GM18502 (cell line): ENCODE measurements around the gene PRKD2.
"Not testable (repeated sequence)": the region's sequence is repeated elsewhere in the genome, so short reads cannot be mapped to it uniquely, and the experiment has no call there.

Source experiments
- ATAC-seq: cut with Tn5 transposase; IDR thresholded peaks from one replicate; pipeline ENCODE4 v1.9.1; 2021; ENCODE audit warnings: mild to moderate bottlenecking; ENCODE audit not compliant: unreplicated experiment, poor library complexity

The PRKD2 gene

DNA sequence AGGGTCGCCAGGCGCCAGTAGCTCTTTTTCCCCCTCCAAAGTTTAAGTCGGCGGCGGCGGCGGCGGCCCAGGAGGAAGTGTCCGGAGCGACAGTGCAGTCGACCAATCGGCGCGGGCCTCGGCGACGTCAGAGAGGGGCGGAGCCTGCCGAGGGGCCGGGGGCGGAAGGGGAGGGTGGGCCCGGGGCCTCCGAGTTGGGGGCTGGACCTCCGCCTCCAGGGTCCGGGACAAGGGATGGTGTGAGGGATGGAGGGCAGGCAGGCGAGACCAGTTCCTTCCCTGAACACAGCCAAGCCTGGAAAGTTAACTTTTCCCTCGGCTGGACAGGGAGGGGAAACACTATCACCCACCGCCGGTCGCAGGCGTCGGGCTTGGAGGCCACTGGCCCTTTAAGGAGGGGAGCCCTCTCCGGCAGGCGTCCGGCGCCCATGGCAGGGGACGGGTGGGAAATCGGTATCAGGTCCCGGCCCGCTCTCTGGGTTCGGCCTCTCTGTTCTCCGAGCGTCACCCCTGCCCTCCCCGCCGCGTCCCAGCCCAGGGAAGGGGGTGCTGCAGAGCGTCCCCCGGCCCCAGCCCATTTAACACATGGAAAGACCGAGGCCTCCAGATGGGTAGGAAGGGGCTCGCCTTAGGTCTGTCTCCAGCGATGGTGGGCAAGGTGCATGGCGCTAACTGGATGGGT, at the start of gene PRKD2:
Gene PRKD2, minus strand, starts transcription at position 81 of the 682 bp plus-strand sequence. CDS start 744 bp downstream, outside the sequence.
- ATAC-seq = no peak

DNA sequence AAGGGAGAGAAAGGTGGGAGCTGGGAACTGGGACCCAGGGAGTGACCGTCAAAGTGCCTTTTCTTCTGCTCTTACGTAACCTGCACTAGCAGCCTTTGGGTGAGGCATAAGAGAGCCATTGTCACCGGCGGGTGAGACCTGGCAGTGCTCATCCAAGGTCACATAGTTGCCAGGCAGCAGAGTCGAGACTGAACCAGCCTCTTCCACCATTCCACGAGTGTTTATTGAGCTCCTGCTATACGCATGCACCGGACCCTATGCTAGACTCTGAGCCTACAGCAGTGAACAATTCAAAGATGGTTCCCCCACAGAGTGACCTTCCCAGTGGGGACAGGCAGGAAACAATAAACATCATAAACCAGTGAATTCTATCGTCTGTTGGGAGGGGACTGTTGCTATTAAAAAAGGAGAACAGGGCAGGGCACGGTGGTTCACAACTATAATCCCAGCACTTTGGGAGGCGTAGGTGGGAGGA, 47.9 kb upstream of the PRKD2 start:
- no peak for ATAC-seq

DNA sequence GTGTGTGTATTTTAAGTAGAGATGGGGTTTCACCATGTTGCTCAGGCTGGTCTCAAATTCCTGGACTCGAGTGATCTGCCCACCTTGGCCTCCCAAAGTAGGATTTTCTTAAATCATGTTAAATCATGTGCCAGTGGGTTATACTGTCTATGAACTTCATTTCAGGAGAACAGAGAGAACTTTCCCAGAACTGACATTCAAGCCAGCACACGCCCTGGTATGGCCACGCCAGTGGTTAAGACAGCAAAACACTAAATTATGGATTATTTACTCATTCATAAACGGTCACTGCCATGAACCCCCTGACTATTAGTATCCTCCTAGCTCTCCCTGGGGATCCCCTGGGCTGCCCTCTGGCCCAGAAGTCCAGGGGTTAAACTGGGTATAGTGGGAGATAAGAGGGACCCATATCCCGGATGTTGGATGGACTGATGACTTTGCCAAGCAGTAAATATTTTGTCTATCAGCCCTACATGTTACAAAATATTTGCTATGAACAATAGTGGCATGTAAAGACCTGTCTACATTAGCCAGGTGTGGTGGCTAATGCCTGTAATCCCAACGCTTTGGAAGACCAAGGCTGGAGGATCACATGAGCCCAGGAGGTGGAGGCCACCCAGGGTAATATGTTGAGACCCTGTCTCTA, 45.5 kb upstream of the PRKD2 start:
- no peak for ATAC-seq

DNA sequence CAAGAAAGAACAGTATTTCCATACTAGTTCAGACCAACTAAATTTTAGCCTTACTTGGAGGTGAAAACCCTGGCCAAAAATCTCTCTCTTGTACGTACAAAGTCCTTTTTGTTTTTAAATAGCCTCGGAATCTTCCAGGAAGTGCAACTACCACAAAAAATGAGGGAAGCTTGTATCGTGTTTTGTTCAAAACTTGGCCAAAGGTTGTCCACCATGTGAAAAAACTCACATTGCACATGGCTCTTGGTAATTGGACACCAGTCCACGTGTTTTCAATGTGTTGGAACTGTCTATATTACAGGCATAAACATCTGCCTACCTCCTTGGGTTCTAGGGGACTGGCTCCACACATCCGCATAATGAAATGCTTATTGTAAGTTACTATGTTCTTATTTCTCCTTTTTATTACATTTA, 44.5 kb upstream of the PRKD2 start:
- ATAC-seq = no peak

DNA sequence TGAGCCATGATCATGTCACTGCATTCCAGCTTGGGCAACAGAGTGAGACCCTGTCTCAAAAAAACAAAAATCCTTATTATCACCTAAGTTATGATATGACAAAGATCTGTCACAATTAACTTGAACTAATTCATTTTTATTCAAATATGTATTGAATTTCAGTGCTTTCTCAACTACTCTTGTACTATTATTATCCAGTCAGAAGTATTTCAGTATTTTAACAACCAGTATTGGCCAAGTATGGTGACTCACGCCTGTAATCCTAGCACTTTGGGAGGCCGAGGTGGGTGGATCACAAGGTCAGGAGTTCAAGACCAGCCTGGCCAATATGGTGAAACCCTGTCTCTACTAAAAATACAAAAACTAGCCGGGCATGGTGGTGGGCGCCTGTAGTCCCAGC, 44.0 kb upstream of the PRKD2 start:
- not testable (repeated sequence) for ATAC-seq

DNA sequence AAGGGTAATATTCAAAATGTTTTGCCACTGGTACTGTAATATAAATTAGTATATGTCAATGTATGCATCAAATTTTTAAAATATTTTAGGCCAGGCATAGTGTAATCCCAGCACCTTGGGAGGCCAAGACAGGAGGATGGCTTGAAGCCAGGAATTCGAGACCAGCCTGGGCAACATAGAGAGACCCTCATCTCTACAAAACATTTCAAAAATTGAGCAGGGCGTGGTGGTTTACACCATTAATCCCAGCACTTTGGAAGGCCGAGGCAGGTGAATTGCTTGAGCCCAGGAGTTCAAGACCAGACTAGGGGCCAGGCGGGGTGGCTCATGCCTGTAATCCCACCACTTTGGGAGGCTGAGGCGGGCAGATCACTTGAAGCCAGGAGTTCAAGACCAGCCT, 43.4 kb upstream of the PRKD2 start:
- no peak for ATAC-seq

DNA sequence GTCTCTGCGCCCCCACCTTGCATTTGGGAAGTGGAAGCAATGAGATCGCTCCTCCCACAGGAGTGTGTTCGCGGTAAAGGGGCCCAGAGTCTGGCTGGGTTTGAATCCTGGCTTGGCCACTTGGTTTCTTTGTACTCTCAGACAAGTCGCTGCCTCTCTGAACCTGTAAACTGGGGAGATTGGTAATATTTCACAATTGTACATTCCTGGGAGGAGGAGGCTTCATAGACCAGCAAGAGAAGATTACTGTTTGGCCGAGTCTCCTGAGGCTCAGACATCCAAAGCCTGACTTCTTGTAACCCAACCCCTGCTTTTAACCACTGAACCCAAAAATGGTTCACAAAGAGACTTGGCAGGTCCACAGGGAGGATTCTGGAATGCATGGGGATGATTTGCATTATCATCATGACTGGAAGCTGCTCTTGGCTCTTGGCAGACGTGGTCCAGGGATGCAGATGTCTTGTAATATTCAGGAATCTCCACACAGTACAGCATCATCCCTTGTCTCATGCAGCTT, 43.0 kb upstream of the PRKD2 start:
- no peak for ATAC-seq

DNA sequence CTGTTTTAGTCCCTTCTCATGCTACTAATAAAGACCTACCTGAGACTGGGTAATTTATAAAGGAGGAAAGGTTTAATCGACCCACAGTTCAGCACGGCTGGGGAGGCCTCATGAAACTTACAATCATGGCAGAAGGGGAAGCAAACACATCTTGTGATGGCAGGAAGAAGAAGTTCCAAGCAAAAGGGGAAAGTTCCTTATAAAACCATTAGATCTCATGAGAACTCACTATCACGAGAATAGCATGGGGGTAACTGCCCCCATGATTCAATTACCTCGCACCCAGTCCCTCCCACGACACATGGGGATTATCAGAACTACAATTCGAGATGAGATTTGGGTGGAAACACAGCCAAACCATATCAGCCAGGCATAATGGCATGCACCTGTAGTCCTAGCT, 42.3 kb upstream of the PRKD2 start:
- no peak for ATAC-seq

DNA sequence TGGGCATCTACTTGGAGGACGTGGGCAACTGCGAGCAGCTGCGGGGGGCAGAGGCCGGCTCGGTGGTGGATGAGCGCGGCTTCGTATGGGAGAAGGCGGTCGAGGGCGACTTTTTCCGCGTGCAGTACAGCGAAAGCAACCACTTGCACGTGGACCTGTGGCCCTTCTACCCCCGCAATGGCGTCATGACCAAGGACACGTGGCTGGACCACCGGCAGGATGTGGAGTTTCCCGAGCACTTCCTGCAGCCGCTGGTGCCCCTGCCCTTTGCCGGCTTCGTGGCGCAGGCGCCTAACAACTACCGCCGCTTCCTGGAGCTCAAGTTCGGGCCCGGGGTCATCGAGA, 39.6 kb upstream of the PRKD2 start:
- ATAC-seq = no peak

DNA sequence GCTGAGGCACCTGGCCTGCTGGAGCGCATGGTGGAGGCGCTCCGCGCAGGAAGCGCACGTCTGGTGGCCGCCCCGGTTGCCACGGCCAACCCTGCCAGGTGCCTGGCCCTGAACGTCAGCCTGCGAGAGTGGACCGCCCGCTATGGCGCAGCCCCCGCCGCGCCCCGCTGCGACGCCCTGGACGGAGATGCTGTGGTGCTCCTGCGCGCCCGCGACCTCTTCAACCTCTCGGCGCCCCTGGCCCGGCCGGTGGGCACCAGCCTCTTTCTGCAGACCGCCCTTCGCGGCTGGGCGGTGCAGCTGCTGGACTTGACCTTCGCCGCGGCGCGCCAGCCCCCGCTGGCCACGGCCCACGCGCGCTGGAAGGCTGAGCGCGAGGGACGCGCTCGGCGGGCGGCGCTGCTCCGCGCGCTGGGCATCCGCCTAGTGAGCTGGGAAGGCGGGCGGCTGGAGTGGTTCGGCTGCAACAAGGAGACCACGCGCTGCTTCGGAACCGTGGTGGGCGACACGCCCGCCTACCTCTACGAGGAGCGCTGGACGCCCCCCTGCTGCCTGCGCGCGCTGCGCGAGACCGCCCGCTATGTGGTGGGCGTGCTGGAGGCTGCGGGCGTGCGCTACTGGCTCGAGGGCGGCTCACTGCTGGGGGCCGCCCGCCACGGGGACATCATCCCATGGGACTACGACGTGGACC, 39.1 kb upstream of the PRKD2 start:
- no peak for ATAC-seq

DNA sequence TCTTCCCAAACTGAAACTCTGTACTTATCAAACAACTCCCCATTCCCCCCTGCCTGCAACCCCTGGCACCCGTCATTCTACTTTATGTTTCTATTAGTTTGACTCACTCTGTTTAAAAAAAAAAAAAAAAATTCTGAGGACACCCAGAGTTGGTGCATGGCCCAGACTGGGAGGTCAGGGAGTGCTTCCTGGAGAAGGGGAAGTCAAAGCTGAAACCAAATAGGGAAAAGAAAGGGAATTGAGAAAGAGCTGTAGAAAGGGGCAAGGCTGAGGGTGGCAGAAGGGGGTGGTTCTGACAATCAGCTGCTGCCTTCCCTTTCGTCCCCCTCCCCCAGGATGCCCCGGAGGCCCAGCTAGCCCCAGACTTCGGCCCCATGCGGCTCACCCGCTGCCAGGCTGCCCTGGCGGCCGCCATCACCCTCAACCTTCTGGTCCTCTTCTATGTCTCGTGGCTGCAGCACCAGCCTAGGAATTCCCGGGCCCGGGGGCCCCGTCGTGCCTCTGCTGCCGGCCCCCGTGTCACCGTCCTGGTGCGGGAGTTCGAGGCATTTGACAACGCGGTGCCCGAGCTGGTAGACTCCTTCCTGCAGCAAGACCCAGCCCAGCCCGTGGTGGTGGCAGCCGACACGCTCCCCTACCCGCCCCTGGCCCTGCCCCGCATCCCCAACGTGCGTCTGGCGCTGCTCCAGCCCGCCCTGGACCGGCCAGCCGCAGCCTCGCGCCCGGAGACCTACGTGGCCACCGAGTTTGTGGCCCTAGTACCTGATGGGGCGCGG, 38.4 kb upstream of the PRKD2 start:
- no peak for ATAC-seq

DNA sequence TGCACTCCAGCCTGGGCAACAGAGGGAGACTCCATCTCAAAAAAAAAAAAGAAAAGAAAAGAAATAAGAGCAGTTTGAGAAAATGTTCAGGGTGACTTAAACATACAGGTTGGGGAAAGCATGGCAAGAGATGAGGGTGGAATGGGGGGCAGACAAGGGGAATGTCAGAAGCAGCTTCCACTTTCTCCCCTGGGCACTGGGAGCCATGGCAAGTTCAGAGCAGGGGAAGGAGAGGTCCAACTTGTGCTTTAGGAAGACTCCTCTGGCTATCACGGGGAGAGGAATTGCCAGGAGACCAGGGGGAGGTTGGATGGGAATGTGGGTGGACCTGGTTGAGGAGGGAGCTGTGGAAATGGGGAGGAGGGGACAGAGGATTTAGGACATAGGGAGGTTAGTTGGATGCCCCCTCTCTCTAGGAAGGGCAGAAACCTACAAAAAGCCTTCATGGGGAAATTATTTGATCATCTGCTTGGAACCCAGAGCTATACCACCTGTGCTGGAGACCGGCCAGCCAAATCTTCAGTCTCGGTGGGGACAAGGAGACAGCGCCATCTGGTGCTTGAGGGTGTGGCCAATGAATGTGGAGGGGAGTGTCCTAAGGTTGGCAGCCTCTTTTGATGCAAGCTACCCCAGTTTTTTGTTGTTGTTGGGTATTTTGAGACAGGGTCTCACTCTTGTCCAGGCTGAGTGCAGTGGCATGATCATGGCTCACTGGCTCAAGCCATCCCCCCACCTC, 36.7 kb upstream of the PRKD2 start:
- no peak for ATAC-seq

DNA sequence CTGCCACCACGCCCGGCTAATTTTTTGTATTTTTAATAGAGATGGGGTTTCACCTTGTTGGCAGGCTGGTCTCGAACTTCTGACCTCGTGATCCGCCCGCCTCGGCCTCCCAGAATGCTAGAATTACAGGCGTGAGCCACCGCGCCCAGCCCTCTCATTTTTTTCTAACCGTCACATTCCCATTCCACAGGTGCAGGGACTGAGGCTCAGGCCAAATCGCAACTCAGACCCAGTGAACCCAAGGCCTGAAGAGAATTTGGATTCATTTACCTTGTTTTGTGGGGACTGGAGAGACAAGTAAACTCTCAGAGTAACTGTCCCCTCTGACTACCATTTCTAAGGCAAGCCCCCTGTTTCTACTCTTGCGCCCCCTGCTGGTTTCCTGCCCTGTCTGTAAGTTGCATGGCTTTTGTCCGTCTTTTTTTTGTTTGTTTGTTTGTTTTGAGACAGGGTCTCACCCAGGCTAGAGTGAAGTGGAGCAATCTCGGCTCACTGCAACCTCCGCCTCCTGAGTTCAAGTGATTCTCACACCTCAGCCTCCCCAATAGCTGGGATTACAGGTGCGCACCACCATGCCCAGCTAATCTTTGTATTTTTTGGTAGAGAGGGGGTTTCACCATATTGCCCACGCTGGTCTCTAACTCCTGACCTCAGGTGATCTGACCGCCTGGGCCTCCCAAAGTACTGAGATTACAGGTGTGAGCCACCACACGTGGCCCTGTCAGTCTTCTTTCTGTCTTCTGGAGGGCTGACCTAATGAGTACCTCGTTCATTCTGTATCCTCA, 31.6 kb upstream of the PRKD2 start:
- ATAC-seq = no peak

DNA sequence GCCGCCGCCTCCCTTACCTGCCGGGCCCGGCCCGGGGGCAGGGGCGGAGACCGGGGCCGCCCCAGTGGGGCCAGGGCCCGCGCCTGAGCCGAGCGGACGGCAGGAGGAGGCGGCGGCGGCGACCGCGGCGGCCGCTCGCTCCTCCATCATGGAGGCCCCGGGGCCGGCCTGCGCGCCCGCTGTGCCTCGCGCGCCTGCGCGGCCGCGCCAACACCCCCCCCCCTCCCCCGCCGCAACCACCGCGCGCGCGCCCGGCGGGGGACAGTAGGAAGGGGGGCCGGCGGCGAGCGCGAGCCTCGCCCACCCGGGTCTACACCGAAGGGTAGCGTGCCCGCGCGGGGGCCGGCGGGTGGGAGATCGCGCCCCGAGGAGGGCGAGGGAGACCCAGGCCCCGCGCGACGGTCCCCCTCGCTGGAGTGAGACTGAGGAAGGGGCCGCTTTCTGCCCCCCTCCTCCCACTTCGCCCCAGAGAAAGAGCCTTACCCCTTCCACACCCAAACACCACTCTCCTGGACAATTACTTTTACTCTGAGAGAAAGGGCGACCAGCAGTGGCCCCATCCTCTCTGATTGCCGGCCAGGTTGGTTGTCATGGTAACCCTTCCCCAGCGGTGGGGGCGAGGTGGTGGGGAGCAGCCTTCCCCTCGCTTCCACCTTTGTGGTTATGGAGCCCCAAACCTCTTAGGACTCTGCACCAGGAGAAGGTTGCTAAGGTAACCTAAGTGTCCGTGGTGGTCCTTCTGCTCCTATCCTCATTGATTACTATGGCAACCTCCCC, 29.6 kb upstream of the PRKD2 start, which contains the start of gene STRN4:
Gene STRN4, minus strand, starts transcription at position 170 of the 777 bp plus-strand sequence. Its CDS starts 20 bp downstream, at position 150.
- ATAC-seq = peak; percentile 67

DNA sequence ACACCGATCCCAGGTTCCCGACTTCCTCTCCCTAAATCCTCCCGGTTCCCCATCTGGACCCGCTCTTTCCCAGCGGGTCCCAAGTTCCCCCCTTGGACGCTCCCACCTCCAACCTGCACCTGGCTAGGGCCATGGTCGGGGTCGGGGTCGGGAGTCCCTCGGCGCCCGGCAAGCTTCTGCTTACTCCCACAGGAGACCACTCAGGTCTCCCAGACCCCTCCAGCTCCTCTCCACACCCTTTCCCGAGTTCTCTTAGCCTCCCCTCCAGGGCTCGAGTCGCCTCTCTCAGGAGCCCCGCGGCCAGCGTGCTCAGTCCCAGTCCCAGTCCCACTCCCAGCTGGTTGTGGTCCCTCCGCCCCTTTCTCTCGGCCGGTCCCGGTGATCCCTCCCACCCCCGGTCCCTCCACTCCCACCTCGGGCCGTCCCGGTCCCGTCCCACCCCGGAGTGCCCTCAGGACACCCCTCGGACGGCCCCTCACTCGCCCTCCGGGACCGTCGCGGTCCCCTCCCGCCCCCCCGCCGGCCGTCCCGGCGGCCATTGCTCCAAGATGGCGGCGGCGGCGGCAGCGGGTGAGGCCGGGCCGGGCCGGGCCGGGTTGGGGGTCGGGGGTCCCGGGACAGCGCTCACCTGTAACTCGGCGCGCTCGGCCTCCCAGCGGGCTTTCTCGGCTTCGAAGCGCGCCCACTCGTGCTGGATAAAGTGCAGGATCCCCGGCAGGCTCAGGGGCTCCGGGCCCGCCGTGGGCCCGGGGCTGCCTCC, 28.8 kb upstream of the PRKD2 start, which contains the start of gene FKRP:
Gene FKRP, plus strand, starts transcription at position 537 of the 760 bp plus-strand sequence. CDS start 9,394 bp downstream, outside the sequence.
- peak; percentile 36 for ATAC-seq

DNA sequence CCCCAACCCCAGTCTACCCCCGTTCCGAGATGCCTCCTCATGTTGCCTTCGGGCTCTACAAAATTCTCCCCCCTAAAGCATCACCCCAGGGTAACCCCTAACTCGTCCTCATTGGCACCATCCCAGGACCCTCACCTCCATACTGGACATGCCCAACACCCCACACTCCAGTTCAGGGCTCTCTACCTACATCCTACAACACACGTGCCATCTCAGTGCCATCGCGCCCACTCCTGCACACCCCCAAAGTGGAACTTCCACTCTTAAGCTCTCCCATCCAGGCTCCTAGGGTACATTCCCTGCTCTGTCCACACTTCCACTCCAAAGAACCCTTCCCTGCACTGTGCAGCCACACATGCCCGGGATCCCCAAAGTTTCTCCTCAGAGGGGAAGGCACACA, 28.1 kb upstream of the PRKD2 start:
- ATAC-seq = no peak

DNA sequence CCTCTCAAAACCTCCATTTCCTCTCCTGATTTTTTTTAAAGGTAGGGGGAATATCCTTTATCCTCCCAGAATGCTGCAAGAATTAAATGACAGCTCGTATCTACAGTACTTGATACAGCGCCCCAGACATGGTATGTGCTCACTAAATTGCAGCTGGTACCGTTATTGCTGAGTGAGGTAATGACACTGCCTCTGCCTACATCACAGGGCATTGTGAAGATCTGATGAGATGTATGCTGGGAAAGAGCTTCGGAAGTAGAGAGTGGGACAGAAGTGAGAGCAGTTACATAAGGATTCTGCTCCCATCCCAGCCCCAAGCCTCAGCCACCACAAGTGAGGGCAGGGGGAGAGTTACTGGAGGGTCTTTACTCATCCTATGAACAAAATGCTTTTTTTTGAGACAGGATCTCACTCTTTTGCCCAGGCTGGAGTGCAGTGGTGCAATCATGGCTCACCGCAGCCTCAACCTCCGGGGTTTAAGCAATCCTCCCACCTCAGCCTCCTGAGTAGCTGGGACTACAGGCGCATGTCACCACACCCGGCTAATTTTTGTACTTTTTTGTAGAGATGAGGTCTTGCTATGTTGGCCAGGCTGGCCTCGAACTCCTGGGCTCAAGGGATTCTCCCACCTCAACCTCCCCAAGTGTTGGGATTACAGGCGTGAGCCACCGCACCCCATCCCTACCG, 27.2 kb upstream of the PRKD2 start:
- ATAC-seq = no peak
